ENCODE measurements around the gene ADAMTS12. TPM values are rescaled to one million over a fixed set of nuclear protein-coding genes. Genes with fewer than 3 reads are reported as not detected.

Gene ADAMTS12
- total and polyA plus RNA-seq, 9 of the 15 experiments (the other 6 are each of a cell fraction or from before 2014, with no cell fraction given) = 0.11 TPM; not detected in 8

DNA sequence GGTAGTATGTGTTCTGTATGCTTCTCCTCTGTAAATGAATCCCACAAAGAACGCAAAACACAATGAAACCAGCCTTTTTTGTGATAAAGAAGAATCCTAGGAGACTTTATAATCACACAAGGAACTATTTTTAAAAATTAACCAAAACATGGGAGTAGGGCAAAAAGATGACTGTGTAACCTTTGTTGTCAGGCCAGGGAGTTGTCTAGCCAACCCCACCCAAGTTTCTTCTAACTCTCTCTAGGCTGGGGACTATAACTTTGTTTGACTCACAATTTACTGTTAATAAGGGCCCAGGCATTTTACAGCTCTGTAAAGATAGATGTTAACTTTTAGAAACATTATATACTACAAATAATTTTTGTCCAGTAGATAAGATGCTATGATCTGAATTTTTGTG is 176.1 kb downstream of the ADAMTS12 start:
- no peak for ATAC-seq
- no peak overlapping the region for H3K4me2 ChIP-seq (ENCODE audit: insufficient read depth, low read length)
- no peak for DNase-seq (ENCODE audit: extremely low read depth in 1 of 4, low spot score in 3 of 4)
- H3K79me2 ChIP-seq (ENCODE audit: control insufficient read depth, insufficient read depth, low read length) = no peaks in the 10 kb centered on the region
- TF ChIP-seq KLF16 (IDR thresholded peaks at IDR 0.05) (no peak), ZNF586 (CRISPR knock-in tag; conservative IDR thresholded peaks at IDR 0.05) (no peak), SIN3B (IDR thresholded peaks at IDR 0.05; ENCODE audit: low read depth) (no peak), SRF (CRISPR knock-in tag; IDR thresholded peaks at IDR 0.05) (no peak), NR3C1 (CRISPR knock-in tag; IDR thresholded peaks at IDR 0.05) (no peak), CHD2 (IDR thresholded peaks at IDR 0.05; ENCODE audit: low read depth, low read length) (no peak), PHF20 (IDR thresholded peaks at IDR 0.05; ENCODE audit: partially characterized antibody) (no peak), ZNF354B (CRISPR knock-in tag; IDR thresholded peaks at IDR 0.05) (no peak), ZNF408 (CRISPR knock-in tag; IDR thresholded peaks at IDR 0.05; ENCODE audit: low read depth) (no peak), MIER1 (IDR thresholded peaks at IDR 0.05; ENCODE audit: low read depth) (no peak), ERF (CRISPR knock-in tag; IDR thresholded peaks at IDR 0.05) (no peak), ZNF655 (CRISPR knock-in tag; IDR thresholded peaks at IDR 0.05) (no peak)
- TF ChIP-seq, protein P1, sequence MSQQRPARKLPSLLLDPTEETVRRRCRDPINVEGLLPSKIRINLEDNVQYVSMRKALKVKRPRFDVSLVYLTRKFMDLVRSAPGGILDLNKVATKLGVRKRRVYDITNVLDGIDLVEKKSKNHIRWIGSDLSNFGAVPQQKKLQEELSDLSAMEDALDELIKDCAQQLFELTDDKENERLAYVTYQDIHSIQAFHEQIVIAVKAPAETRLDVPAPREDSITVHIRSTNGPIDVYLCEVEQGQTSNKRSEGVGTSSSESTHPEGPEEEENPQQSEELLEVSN (IDR thresholded peaks at IDR 0.05; ENCODE audit: borderline replicate concordance in 1 of 2, extremely low read depth in 1 of 2, insufficient read depth in 1 of 2, insufficient read length in 1 of 2, low read depth in 1 of 2, low read length in 1 of 2, poor library complexity in 1 of 2, severe bottlenecking in 1 of 2) = no peak
- TF ChIP-seq, protein P2, sequence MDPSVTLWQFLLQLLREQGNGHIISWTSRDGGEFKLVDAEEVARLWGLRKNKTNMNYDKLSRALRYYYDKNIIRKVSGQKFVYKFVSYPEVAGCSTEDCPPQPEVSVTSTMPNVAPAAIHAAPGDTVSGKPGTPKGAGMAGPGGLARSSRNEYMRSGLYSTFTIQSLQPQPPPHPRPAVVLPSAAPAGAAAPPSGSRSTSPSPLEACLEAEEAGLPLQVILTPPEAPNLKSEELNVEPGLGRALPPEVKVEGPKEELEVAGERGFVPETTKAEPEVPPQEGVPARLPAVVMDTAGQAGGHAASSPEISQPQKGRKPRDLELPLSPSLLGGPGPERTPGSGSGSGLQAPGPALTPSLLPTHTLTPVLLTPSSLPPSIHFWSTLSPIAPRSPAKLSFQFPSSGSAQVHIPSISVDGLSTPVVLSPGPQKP (CRISPR knock-in tag; IDR thresholded peaks at IDR 0.05) = no peak
- H3K36me3 ChIP-seq (ENCODE audit: control insufficient read depth, insufficient read depth, low read length) = no peaks in the 10 kb centered on the region
- no peaks in the 10 kb centered on the region for H3K4me1 ChIP-seq (replicated peaks in 1 of 2; ENCODE audit: control insufficient read depth in 2 of 2, insufficient read depth in 2 of 2, low read length in 2 of 2)
- FAIRE-seq = no peak
- H2AFZ ChIP-seq (ENCODE audit: low read depth, low read length) = no peak overlapping the region
- H4K20me1 ChIP-seq (replicated peaks; ENCODE audit: control insufficient read depth, insufficient read depth, low read length) = no peaks in the 10 kb centered on the region
- no TSS peak for BruUV-seq (replicated peaks)
- H3K9me3 ChIP-seq (replicated peaks; ENCODE audit: control insufficient read depth, insufficient read depth, low read depth, low read length) = no peaks in the 10 kb centered on the region
- H3K9me1 ChIP-seq (ENCODE audit: control insufficient read depth, insufficient read depth, low read length) = no peaks in the 10 kb centered on the region
- no peak overlapping the region for H3K4me3 ChIP-seq
- WGBS (ENCODE audit: insufficient coverage, low coverage, missing lambda C conversion rate) = 0% methylated on average over 1 of the region's 1 CpG
- no peak overlapping the region for H3K9ac ChIP-seq (ENCODE audit: insufficient read depth in 1 of 2, low read depth in 2 of 2, low read length in 2 of 2)
- POLR2A ChIA-PET = no interaction called here
- in situ Hi-C loops (cut with MboI) (no loop called here), intact Hi-C loops (cut with micrococcal nuclease) (no loop called here)
- H3K27me3 ChIP-seq (ENCODE audit: control insufficient read depth in 2 of 2, insufficient read depth in 2 of 2, low read length in 2 of 2) = no peaks in the 10 kb centered on the region
- no peak overlapping the region for H3K27ac ChIP-seq (ENCODE audit: extremely low read depth, low read depth, low read length)
- CTCF ChIA-PET (ENCODE audit: low intra/inter-chr PET ratio) = no interaction called here
